GM23338 (cell line): Measurements from ENCODE around the gene ZNF532. TPM values are rescaled to one million over a fixed set of nuclear protein-coding genes. Genes with fewer than 3 reads are reported as not detected.

Source experiments
- ATAC-seq: fragments of 200-7000 bp; cut with Tn5 transposase; 3 replicates; pipeline ENCODE4 v1.9.1; 2020
- DNase-seq: peaks from one replicate; pipeline ENCODE4 v3.0.0-alpha.2; 2015; ENCODE audit warnings: low spot score
- H2AFZ ChIP-seq: fragments of 200-600 bp; sonication (generic); 2 replicates; pipeline ENCODE4 v1.8.0; 2016; ENCODE audit warnings: antibody characterized with exemption, mild to moderate bottlenecking, moderate library complexity
- H3F3A ChIP-seq: fragments of 200-600 bp; sonication (generic); replicated peaks from 2 replicates; pipeline ENCODE4 v1.8.0; 2017; ENCODE audit warnings: antibody characterized with exemption, mixed run types, low read depth
- H3K27ac ChIP-seq: fragments of 200-600 bp; sonication (generic); 2 replicates; pipeline ENCODE4 v1.6.1; 2016; ENCODE audit warnings: low read depth
- H3K27me3 ChIP-seq: fragments of 200-600 bp; sonication (generic); 2 replicates; pipeline ENCODE4 v1.8.0; 2016; ENCODE audit warnings: mild to moderate bottlenecking, mixed run types, moderate library complexity; ENCODE audit not compliant: insufficient read depth
- H3K36me3 ChIP-seq: fragments of 200-600 bp; sonication (generic); 2 replicates; pipeline ENCODE4 v1.8.0; 2016; ENCODE audit warnings: mild to moderate bottlenecking; ENCODE audit not compliant: insufficient read depth
- H3K4me1 ChIP-seq: fragments of 200-600 bp; sonication (generic); 2 replicates; pipeline ENCODE4 v1.8.0; 2016; ENCODE audit warnings: mild to moderate bottlenecking, moderate library complexity; ENCODE audit not compliant: insufficient read depth
- H3K4me2 ChIP-seq: fragments of 200-600 bp; sonication (generic); 2 replicates; pipeline ENCODE4 v1.7.1; 2017; ENCODE audit warnings: mixed run types
- H3K4me3 ChIP-seq: fragments of 200-600 bp; sonication (generic); 2 replicates; pipeline ENCODE4 v1.6.1; 2016; ENCODE audit warnings: mixed run types
- H3K79me2 ChIP-seq: fragments of 200-600 bp; sonication (generic); replicated peaks from 2 replicates; pipeline ENCODE4 v1.8.0; 2017; ENCODE audit warnings: mild to moderate bottlenecking; ENCODE audit not compliant: insufficient read depth
- H3K9me2 ChIP-seq: fragments of 200-600 bp; sonication (generic); 2 replicates; pipeline ENCODE4 v1.8.0; 2017; ENCODE audit not compliant: insufficient read depth
- H4K20me1 ChIP-seq: fragments of 200-600 bp; sonication (generic); replicated peaks from 2 replicates; pipeline ENCODE4 v1.8.0; 2017; ENCODE audit warnings: mild to moderate bottlenecking; ENCODE audit not compliant: insufficient read depth
- H3K27ac Mint-ChIP-seq: 2 replicates; pipeline ENCODE4 v1.8.0; 2020; ENCODE audit warnings: inconsistent platforms, mild to moderate bottlenecking, moderate library complexity, mixed read lengths
- H3K27me3 Mint-ChIP-seq: 3 replicates; pipeline ENCODE4 v1.8.0; 2022; ENCODE audit warnings: low read depth, mild to moderate bottlenecking, moderate library complexity, mixed read lengths, inconsistent platforms; ENCODE audit not compliant: insufficient read depth, poor library complexity
- H3K36me3 Mint-ChIP-seq: 3 replicates; pipeline ENCODE4 v1.8.0; 2021; ENCODE audit warnings: low read depth, mild to moderate bottlenecking, inconsistent platforms, moderate library complexity, mixed read lengths
- H3K4me1 Mint-ChIP-seq: 3 replicates; pipeline ENCODE4 v1.8.0; 2020; ENCODE audit warnings: mild to moderate bottlenecking, inconsistent platforms, mixed read lengths
- H3K4me3 Mint-ChIP-seq: 3 replicates; pipeline ENCODE4 v1.8.0; 2021; ENCODE audit warnings: moderate library complexity, mild to moderate bottlenecking, inconsistent platforms, mixed read lengths
- H3K9me3 Mint-ChIP-seq: 3 replicates; pipeline ENCODE4 v1.8.0; 2020; ENCODE audit warnings: moderate library complexity, mild to moderate bottlenecking, inconsistent platforms, mixed read lengths
- CREB1 ChIP-seq: fragments of 250-450 bp; sonication (Bioruptor Pico); IDR thresholded peaks from 2 replicates; pipeline ENCODE4 v1.5.0; 2020; ENCODE audit warnings: low read depth, mild to moderate bottlenecking, moderate library complexity
- EZH2 ChIP-seq: fragments of 200-600 bp; sonication (generic); IDR thresholded peaks from one replicate; pipeline ENCODE4 v1.8.0; 2017; ENCODE audit warnings: antibody characterized with exemption, mild to moderate bottlenecking, low read depth; ENCODE audit not compliant: unreplicated experiment
- EZH2phosphoT487 ChIP-seq: fragments of 200-600 bp; sonication (generic); IDR thresholded peaks from one replicate; pipeline ENCODE4 v1.8.1; 2018; ENCODE audit warnings: antibody characterized with exemption; ENCODE audit not compliant: unreplicated experiment
- JUNB ChIP-seq: IDR thresholded peaks from one replicate; pipeline ENCODE4 v1.6.1; 2016; ENCODE audit warnings: antibody characterized with exemption; ENCODE audit not compliant: unreplicated experiment
- NANOG ChIP-seq: IDR thresholded peaks from 2 replicates; pipeline ENCODE4 v1.6.1; 2016; ENCODE audit warnings: antibody characterized with exemption, borderline replicate concordance
- POLR2AphosphoS5 ChIP-seq: IDR thresholded peaks from 2 replicates; pipeline ENCODE4 v1.6.1; 2016; ENCODE audit warnings: antibody characterized with exemption, low read depth
- ZNF114 ChIP-seq: fragments of 250-450 bp; sonication (Bioruptor Pico); IDR thresholded peaks from 2 replicates; pipeline ENCODE4 v1.5.0; 2020; ENCODE audit warnings: mild to moderate bottlenecking, moderate library complexity
- ZNF331 ChIP-seq: fragments of 250-450 bp; sonication (Bioruptor Pico); IDR thresholded peaks from 2 replicates; pipeline ENCODE4 v1.5.0; 2020; ENCODE audit warnings: low read depth, mild to moderate bottlenecking, moderate library complexity
- polyA plus RNA-seq: library from polyadenylated mRNA; unstranded; fragments of >200 nt; fragmentation: Nextera tagmentation; extraction: Ambion mirVana; gene quantifications from 2 replicates; pipeline ENCODE4 v1.2.1, GENCODE V29; 2016
- total RNA-seq: library from RNA; depleted of rRNA; stranded (reverse); fragments of >200 nt; shearing (Covaris generic); gene quantifications from 2 replicates; pipeline ENCODE4 v1.2.3, GENCODE V29; 2014
- TF ChIP-seq, protein P1 (sequence below): fragments of 250-450 bp; sonication (Bioruptor Pico); IDR thresholded peaks from 2 replicates; pipeline ENCODE4 v1.5.0; 2020; ENCODE audit warnings: mild to moderate bottlenecking, moderate library complexity
- TF ChIP-seq, protein P2 (sequence below): IDR thresholded peaks from 2 replicates; pipeline ENCODE4 v1.6.1; 2016; ENCODE audit warnings: antibody characterized with exemption

The ZNF532 gene
- total and polyA plus RNA-seq, 2 experiments from 2014 or later = 51.5 to 225 TPM

DNA sequence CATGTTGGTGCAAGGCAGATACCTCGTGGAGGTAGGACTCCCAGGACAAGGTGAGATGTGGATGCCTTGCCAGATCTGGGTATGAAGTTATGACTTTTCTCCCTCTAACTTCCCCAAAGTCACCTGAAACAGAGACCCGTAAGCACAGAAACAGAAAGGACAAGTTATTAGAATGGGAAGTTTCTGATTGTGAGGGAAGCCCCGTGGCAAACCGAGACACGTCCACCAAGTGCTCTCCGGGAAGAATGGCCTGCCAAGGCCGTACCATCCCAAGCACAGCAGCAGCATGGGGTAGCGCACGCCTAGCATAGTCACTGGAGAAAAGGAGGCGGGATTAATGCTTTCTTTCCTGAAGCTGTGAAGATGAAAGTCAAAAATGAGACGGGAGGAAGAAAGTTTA lies 110.6 kb downstream of the ZNF532 start (continued):
- TF ChIP-seq, protein P1, sequence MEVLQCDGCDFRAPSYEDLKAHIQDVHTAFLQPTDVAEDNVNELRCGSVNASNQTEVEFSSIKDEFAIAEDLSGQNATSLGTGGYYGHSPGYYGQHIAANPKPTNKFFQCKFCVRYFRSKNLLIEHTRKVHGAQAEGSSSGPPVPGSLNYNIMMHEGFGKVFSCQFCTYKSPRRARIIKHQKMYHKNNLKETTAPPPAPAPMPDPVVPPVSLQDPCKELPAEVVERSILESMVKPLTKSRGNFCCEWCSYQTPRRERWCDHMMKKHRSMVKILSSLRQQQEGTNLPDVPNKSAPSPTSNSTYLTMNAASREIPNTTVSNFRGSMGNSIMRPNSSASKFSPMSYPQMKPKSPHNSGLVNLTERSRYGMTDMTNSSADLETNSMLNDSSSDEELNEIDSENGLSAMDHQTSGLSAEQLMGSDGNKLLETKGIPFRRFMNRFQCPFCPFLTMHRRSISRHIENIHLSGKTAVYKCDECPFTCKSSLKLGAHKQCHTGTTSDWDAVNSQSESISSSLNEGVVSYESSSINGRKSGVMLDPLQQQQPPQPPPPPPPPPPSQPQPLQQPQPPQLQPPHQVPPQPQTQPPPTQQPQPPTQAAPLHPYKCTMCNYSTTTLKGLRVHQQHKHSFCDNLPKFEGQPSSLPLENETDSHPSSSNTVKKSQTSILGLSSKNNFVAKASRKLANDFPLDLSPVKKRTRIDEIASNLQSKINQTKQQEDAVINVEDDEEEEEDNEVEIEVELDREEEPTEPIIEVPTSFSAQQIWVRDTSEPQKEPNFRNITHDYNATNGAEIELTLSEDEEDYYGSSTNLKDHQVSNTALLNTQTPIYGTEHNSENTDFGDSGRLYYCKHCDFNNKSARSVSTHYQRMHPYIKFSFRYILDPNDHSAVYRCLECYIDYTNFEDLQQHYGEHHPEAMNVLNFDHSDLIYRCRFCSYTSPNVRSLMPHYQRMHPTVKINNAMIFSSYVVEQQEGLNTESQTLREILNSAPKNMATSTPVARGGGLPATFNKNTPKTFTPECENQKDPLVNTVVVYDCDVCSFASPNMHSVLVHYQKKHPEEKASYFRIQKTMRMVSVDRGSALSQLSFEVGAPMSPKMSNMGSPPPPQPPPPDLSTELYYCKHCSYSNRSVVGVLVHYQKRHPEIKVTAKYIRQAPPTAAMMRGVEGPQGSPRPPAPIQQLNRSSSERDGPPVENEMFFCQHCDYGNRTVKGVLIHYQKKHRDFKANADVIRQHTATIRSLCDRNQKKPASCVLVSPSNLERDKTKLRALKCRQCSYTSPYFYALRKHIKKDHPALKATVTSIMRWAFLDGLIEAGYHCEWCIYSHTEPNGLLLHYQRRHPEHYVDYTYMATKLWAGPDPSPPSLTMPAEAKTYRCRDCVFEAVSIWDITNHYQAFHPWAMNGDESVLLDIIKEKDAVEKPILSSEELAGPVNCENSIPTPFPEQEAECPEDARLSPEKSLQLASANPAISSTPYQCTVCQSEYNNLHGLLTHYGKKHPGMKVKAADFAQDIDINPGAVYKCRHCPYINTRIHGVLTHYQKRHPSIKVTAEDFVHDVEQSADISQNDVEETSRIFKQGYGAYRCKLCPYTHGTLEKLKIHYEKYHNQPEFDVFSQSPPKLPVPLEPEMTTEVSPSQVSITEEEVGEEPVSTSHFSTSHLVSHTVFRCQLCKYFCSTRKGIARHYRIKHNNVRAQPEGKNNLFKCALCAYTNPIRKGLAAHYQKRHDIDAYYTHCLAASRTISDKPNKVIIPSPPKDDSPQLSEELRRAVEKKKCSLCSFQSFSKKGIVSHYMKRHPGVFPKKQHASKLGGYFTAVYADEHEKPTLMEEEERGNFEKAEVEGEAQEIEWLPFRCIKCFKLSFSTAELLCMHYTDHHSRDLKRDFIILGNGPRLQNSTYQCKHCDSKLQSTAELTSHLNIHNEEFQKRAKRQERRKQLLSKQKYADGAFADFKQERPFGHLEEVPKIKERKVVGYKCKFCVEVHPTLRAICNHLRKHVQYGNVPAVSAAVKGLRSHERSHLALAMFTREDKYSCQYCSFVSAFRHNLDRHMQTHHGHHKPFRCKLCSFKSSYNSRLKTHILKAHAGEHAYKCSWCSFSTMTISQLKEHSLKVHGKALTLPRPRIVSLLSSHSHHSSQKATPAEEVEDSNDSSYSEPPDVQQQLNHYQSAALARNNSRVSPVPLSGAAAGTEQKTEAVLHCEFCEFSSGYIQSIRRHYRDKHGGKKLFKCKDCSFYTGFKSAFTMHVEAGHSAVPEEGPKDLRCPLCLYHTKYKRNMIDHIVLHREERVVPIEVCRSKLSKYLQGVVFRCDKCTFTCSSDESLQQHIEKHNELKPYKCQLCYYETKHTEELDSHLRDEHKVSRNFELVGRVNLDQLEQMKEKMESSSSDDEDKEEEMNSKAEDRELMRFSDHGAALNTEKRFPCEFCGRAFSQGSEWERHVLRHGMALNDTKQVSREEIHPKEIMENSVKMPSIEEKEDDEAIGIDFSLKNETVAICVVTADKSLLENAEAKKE = no peak
- no peak for TF ChIP-seq ZNF114 (CRISPR knock-in tag)
- TF ChIP-seq EZH2 = no peak
- TF ChIP-seq JUNB = no peak

DNA sequence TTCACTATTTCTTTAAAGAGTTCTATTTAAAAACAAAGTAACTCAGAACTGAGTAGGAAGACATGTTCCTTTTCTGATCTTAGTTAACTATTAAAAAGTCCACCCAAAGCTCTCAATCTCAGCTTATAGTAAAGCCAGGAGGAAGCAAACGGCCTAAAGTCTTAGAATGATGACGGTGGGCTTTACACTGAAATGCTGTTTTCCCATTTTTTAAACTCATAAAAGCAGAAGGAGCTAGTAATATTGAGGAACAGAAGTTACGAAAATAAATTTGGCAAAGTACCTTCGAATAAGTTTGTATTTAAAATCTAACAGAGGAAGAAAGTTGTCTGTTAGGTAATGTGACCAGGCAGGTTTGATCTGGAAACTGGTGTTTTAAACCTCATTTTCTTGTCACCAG lies 111.1 kb downstream of the ZNF532 start:
- Mint-ChIP-seq H3K4me1 (peaks cover 31% of the 10 kb centered on the region), H3K27ac (peak overlapping the region; percentile 28; the same call in 1 of the 2 replicates), H3K9me3 (no peaks in the 10 kb centered on the region), H3K27me3 (peaks cover 9% of the 10 kb centered on the region), H3K4me3 (no peak overlapping the region), H3K36me3 (peaks cover 80% of the 10 kb centered on the region)
- Histone ChIP-seq H3K79me2 (peaks cover 72% of the 10 kb centered on the region), H2AFZ (no peak overlapping the region), H4K20me1 (peaks cover 33% of the 10 kb centered on the region), H3K27ac (peak overlapping the region; percentile 8; the same call in 1 of the 2 replicates), H3K9me2 (no peaks in the 10 kb centered on the region), H3K27me3 (no peaks in the 10 kb centered on the region), H3K4me1 (peaks cover 11% of the 10 kb centered on the region), H3F3A (peaks cover 17% of the 10 kb centered on the region; the same call in 1 of the 2 replicates), H3K4me2 (no peak overlapping the region), H3K36me3 (peaks cover 30% of the 10 kb centered on the region), H3K4me3 (no peak overlapping the region)
- no peak for DNase-seq
- ATAC-seq = no peak
- TF ChIP-seq EZH2phosphoT487 (no peak), JUNB (no peak), ZNF331 (CRISPR knock-in tag) (no peak), CREB1 (CRISPR knock-in tag) (no peak), NANOG (no peak), POLR2AphosphoS5 (no peak)
- TF ChIP-seq, protein P1 = no peak
- TF ChIP-seq, protein P2, sequence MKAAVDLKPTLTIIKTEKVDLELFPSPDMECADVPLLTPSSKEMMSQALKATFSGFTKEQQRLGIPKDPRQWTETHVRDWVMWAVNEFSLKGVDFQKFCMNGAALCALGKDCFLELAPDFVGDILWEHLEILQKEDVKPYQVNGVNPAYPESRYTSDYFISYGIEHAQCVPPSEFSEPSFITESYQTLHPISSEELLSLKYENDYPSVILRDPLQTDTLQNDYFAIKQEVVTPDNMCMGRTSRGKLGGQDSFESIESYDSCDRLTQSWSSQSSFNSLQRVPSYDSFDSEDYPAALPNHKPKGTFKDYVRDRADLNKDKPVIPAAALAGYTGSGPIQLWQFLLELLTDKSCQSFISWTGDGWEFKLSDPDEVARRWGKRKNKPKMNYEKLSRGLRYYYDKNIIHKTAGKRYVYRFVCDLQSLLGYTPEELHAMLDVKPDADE = no peak
